Stimulated activated naive CD8-positive, alpha-beta T cell treated with anti-CD3 and anti-CD28 coated beads, Interleukin-15, Interleukin-2, amounts not matched to agents 100 U/mL and 50 U/mL, for 24 hours (primary cell): ENCODE measurements around the gene TIAM1.

Experiments
- ATAC-seq: fragments of 150-1000 bp; cut with Tn5 transposase; one replicate; pipeline ENCODE4 v1.10.0; 2021
- DNase-seq: peaks from one replicate; pipeline ENCODE4 v3.0.0; 2021

The TIAM1 gene

DNA sequence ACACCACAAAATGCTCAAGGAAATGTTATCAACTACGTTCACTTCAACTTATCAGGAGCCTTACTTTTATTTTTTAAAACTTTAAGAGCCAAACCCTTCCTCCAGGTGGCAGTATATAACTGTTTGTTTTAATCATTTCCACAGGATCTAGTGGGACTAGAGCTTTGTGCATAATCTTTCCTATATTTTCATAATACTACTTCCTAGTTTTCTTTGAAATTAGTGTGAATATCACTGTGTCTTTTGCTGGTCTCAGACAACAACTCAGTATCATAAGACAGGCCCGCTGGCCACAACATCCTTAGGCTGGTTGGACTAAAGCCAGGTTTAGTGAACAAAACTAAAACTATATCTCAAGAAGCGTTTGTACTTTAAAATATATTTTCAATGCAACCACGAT, 145.5 kb downstream of the TIAM1 start:
- no peak for DNase-seq
- no peak for ATAC-seq

DNA sequence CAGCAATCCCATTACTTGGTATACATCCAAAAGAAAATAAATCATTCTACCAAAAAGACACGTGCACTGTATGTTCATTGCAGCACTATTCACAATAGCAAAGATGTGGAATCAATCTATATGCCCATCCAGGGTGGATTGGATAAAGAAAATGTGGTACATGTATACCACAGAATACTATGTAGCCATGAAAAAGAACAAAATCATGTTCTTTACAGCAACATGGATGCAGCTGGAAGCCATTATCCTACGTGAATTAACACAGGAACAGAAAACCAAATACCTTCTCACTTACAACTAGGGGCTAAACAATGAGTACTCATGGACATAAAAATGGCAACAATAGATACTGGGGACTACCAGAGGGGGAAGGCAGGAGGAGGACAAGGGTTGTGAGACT, 147.3 kb downstream of the TIAM1 start:
- DNase-seq (no peak), ATAC-seq (no peak)

DNA sequence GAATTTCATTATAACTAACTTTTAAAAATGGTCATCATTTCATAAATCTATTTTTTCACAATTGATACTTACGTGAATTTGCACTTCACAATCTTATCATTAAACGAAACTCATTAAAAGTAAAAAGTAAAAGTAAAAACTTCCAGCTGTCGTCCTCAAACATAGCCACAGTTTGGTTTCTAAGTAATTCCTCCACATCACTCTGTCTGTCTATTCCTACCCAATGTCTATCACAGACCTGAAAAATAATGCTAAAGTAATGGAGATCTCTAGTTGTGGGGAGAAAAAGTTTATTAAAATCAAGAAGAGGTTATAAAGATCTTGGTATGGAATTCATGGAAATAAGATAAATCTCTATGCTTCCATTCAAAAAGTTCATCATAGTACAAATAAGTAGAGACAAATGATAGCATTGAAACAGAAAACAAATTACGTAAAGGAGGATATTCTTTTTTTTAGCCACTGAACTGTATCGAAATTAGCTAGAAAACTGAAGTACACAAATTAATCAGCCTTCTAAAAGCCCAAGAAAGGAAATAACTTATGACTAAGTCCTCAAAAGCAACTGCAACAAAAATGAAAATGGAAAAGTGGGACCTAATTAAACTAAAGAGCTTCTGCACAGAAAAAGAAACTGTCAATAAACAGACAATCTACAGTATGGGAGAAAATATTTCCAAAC, 148.6 kb downstream of the TIAM1 start:
- ATAC-seq, result no peak

DNA sequence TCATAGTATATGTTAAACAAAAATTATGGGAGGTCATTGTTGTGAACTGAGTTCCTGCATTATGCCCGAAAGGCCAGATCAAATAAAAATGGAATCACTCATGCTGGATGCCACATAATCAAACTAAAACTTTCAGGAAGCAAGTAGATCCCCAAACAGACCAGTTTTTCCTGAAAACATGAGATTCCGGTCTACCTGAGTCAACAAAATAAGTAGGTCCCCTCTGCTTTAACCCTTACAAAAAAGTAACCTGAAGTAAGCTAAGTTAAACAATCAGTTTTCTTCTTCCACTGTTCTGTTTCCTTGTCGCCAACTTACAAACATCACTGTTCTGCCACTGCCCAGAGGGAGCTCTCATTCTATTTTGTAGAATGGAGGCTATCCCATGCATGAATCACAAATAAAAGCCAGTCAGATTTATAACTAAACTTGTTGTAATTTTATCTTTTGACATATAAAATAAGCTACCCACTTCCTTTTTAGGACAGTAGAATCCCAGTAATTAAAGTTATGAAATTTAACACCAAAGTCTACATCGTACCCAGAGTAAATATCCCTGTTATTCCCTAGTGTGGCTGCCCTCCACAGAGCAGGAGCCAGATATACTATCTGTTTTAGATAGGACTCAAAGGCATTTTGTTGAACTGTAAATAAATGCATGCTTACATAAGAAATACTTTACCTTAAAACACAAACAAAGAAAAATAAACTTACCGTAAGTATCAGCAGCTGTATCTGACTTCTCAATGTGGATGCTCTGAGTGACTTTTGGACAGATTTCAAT, 149.4 kb downstream of the TIAM1 start:
- DNase-seq, result no peak

More for the DNA sequence above, 148.6 kb downstream of the TIAM1 start:
- no peak for DNase-seq

DNA sequence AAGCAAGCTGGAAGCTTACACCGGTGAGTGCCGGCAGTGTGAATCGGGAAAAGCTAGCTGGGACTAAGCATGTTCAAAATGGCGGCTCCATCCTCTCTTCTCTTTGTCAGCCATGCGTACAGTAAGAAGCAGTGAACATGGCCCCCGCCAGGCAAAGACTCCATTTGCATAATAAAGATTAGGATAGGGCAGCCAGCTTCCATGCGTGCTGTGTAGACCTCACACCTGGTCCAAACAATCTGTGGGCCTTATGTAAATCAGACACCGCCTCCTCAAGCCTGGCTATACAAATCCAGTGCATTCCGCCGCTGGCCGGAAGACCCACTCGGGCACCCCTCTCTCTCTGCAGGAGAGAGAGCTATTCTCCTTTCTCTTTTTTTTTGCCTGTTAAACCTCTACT, 150.3 kb downstream of the TIAM1 start:
- DNase-seq (no peak), ATAC-seq (no peak)

More for the DNA sequence above, 149.4 kb downstream of the TIAM1 start:
- no peak for ATAC-seq

DNA sequence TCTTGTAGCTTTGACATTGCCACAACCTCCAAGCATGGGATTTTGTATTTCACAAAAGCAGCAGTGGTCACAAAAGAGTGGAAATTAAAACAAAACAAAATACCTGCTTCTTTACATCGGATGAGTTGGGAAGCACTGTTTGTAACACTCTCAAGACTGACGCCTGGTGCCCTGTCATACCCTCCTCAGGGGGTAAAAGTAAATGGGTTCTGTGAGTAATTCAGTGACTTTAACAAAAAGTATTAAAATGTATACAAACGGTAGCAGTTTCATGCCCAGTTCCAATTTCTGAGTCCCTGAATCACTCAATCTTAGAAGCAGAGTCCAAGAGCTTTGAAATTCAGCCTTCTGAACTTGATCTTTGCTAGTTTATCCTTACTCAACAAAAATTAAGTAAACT, 152.5 kb downstream of the TIAM1 start:
- no peak for ATAC-seq
- no peak for DNase-seq

DNA sequence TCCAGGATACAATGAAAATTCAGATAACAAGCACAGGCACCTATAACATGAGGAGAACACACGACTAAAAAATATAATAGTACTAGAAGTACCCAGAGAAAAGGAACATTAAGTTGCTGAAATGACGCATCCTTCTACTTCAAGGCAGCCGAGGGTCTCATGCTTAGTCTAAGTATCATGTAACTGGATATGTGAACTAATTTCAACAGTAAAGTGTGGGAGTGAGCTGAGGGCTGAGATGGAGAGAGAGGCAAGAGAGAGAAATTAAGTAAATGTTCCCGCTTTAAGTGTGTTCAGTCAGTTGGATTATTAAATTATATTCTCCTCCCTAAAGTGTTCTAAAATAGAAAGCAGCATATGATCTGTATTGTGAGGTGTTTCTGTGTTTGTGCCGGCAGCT, 153.5 kb downstream of the TIAM1 start:
- DNase-seq (no peak), ATAC-seq (no peak)

DNA sequence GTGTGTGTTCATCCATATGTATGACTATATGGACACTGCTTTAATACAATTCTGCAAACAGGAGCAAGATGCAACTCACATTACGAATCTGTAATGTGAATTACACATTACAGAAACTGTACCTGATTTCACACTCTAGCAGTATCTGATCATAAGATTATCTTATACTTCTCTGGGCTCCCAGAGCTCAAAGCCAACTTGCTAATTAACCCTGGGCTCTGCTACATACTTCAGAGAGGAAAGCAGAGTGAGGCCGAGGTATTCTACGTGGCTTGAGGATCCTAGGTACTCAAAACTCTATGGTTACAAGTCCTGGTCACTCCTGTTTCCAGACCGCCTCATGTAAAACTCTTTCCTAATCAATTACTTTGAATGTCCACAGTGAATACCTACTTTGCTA, 156.6 kb downstream of the TIAM1 start:
- ATAC-seq, result no peak
- no peak for DNase-seq

DNA sequence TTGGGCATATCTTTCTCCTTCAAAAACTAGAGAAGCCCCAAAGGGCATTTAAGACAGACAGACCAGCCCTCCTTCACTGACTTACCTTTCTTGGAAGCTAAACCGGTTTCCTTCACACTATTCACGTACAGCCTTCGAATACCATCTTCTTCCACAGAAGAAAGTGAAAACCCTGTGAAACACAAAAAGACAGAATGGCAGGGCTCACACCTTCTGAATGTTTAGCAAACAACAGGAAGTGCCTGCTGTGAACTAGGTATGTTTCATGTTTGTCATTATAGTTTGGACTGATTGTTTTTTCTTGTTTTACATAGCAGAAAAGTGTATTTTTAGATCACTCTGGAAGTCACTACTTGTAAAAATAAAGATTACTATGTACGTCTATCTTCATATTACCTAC, 157.1 kb downstream of the TIAM1 start:
- DNase-seq (no peak), ATAC-seq (no peak)

DNA sequence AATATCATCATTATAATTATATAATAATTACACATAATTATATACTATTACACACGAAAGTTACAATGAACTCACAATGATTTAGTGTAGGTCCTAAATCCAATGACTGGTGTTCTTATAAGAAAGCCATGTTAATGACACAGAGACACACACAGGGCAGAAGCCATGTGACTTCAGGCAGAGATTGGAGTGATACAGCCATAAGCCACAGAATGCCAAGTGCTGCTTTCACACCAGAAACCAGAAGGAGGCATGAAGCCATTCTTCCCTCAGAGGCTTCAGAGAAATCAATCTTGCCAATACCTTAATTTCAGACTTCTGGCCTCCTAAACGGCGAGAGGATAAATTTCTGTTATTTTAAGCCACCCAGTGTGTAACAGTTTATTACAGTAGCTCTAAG, 158.4 kb downstream of the TIAM1 start:
- ATAC-seq (no peak), DNase-seq (no peak)

DNA sequence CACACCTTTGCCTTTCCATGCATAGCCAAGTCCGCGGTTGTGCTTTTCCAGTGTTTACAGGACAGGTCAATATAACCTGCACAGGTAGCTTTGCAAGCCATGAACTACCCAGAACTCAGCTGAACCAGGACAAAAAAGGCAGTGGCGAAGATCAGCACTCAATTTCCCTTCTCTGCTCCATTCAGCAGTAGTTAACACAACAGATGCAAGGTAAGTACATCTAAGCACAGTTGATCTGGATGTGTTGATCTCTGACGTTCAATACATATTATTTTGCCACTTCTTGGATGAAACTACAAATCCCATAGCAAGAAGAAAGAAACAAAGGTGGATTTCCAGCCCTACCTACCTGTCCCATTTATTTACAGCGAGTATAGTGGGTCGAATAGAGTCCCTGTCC, 159.2 kb downstream of the TIAM1 start:
- ATAC-seq, result no peak

DNA sequence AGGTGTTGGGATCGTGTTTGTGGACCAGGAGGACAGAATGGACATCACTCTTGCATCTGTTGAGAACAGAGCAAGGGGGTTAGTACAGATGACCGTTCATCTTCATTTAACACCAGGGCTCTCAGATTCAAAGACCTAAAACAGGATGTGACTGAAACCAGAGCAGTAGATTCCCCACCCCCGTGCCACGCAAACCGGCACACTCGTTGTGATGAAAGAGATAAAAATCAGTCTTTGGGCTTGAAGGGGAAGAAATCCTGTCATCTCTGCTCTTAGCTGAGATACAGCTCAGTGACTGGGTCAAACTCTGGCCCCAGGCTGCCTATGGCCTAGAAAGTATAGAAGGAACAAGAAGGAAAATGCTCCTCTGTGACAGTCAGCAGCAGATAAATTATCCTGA, 159.6 kb downstream of the TIAM1 start:
- peak; percentile 72 for DNase-seq

More for the DNA sequence above, 159.2 kb downstream of the TIAM1 start:
- no peak for DNase-seq

DNA sequence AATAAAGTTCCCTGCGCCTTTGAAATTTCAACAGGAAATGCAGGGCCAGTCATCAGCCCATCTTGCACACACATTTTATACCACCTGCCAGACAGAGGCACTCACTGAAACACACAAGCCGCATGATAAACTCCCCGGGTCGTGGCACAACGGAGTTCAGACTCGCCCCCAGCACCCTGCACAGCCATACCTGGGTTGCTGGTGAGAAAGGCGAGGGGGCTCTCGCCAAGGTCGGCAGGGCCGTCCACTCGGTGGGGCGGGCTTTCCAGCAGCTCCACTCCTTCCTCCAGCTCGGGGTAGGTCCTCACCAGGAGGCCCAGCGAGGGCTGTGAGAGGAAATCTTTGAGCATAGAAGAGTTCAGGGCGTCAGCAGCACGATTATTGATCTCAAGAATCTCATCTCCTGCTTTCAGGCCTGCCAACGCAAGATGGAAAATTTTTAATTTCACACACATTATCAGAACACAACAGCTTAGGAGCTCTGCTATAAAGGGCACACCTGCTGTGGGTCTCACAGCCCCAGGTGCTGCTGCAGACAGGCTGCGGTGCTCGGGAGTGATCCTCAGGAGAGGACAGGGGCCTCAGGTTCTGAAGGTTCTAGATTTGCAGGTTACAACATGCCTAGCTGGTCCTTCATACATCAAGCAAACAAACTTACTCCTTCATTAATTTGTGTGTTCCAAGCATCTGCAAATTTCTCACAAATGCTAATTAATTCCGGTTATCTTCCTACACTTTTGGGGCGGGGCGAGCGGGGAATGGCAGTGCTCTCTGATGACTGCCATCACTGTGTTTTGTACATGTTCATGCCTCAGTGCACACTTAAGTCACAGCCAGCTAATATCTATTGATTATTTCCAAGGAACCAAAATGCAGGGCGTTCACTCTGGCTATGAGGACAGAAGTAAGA, 161.6 kb downstream of the TIAM1 start:
- DNase-seq (peak; percentile 57), ATAC-seq (peak; percentile 54)

More for the DNA sequence above, 159.6 kb downstream of the TIAM1 start:
- ATAC-seq, result peak; percentile 69

DNA sequence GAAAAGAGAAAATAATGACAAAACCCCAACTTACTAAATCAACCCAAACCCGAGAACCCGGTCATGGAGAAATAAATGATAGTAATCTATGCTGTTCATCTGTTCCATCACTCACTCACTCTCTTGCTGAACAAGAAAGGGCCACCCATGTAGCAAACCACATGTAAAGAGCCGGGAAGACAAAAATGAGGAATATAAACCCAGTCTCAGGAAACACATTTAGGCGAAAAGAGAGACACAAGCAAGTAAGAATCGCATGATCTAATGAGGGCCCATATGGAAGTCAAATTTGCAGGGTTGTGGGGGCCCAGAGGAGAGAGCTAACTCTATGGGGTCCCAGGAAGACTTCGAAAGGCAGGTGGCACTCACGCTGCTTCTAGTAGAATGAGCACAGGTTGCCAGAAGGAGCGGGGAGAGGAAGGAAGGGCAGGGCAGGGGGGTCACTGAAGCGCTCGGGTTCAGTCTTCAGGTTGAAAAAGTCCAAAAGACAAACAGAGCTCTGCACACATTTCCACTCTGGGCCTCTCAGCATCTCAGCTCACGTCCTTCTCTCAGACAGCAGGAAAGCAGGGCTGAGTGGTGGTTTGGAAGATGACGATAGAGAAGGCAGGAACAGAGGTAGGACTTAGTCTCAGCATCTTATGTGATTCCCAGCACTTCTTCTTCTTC, 162.8 kb downstream of the TIAM1 start:
- ATAC-seq, result no peak

DNA sequence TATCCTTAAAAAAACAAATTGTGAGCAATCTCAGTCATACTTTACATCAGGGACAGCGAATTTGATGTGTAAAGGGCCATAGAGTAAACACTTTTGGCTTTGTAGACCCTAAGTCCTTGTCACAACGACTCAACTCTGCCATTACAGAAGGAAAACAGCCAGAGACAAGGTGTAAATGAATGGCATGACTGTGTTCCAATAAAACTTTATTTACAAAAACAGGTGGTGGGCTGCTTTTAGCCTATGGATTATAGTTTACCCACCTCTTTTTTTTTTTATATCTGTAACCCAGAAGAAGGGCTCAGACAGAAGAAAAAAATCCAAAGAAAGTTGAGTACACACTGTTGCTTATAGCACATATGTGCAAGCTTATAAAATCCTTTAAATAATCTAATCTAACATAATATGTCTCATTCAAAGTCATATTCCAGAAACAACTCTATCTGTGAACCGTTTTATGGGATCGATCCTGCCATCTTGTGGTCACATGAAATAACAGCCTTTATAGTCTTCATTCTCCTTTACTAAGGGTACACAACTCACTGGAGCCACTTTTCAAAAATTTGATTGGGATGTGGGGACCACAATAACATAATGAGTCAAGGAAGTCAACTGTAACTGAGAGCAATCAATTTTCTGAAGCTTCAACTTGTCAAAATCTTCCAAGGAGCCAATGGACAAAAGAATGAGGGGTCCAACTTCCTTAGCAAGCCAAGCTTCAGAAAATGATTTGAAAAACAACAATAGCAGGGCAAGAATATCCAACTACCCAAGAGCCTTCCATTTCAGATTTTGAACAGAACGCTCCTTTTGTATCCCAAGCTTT, 163.6 kb downstream of the TIAM1 start:
- DNase-seq (no peak), ATAC-seq (no peak)

More for the DNA sequence above, 162.8 kb downstream of the TIAM1 start:
- DNase-seq, result no peak

DNA sequence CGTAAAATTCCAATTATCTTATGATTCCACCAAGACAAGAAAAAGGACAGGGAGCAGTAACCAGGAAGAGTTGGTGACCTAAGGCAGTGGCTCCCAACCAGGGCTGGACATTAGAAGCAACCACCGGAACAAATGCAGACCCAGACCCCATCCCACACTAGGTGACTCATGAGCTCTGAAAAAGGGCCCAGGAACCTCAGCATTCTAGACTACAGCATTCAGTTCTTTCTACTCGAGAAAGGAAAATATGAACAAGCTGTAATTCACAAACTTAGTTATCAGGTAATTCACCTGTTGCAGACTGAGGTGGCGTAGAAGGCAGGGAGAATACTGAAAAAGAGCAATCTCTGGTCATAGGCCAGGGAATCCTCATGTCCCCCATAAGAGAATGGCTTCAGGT, 167.3 kb downstream of the TIAM1 start:
- ATAC-seq (peak; percentile 57), DNase-seq (no peak)

DNA sequence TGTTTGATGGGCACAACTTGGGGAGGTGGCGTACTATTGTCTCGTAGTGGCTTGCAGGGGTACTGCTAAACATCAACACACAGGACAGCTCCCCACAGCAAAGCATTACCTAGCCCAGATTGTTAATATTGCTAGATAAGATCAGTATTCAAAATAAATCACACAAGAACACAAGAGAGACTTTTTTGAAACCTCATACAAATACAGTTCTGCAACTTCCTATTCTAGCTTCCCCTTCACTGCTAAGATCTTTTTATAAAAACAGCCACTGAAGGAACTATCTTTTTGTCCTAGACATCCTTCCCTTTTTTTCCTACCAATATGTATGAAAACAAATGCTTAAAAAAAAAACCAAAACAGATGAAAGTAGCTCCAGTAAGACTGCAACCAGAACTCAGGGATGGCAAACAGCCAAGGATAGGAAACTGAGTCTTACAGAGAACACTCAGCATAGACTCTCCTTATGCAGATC, 167.9 kb downstream of the TIAM1 start:
- DNase-seq, result no peak
- no peak for ATAC-seq

DNA sequence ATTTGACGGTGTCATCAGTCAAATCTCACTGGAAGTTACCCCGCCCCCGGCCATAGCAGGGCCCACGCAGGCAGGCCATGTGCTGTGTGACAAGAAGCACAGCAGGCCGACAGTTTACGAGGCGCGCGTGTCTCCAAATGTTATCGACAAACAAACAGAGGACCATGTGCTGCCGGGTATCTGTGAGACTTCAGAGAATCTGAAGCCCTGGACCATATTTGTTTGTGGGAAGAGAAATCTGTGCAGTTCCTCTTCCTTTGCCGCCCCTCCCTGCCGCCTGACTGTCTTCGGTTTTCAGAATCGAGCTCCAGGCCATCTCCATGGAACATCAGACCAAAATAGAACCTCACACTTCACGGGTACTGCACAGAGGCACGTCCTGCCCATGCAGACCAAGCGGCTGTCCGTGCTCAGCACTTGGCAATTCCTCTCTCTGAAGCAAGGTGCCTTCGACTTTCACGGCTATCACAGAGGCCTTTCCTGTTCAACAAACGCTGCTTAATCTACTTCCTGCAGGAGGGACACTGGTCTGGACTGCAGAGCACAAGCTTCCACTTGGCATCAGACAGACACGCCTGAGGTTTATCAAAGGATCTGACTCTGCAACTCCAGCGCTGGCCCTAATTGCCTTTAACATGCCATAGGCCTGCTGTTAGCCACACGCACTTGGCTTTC, 170.0 kb downstream of the TIAM1 start:
- DNase-seq (no peak), ATAC-seq (no peak)

DNA sequence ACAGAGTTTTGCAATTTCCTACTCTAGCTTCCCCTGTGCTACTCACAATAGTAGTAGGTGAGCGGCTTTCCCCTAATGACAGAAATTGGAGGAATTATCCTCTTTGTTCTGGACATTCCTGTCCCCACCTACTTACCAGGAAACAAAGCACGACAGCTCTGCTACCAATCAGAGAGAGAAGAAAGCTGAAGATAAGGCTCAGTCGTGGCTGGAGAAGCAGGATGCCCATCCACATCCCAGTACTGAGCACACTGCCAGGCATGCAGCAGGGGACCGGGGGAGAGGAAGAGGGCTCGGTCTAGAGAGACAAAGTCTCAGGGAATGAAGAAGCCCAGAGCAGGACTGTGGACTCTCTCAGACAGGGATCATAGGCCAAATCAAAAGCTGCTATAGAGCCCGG, 171.7 kb downstream of the TIAM1 start:
- ATAC-seq (no peak), DNase-seq (no peak)
